Stimulated activated CD4-positive, alpha-beta T cell treated with anti-CD3 and anti-CD28 coated beads, Interleukin-2, amount 100 ng/mL, for 24 hours (primary cell): Measurements from ENCODE around the gene MX1.
A peak's percentile ranks its signal among the peaks of the same experiment; 100 is the strongest.
"Not testable (repeated sequence)": the region's sequence is repeated elsewhere in the genome, so short reads cannot be mapped to it uniquely, and the experiment has no call there.

Source experiments
- DNase-seq, 2 donors: peaks; one replicate each; pipeline ENCODE4 v3.0.0-alpha.2; 2020

Gene MX1

GRCh38 chr21:41410361-41410760 lies 15.7 kb upstream of the MX1 start:
- no peak for DNase-seq

GRCh38 chr21:41410767-41411448 lies 15.1 kb upstream of the MX1 start:
- DNase-seq: no peak

GRCh38 chr21:41411449-41412089 lies 14.5 kb upstream of the MX1 start:
- no peak for DNase-seq

GRCh38 chr21:41417505-41417904 lies 8.5 kb upstream of the MX1 start:
- DNase-seq: not testable (repeated sequence)

- DNase-seq: no peak
These were observed 7.6 kb upstream of the MX1 start for GRCh38 chr21:41418393-41418792.

- DNase-seq: no peak
These were observed 6.9 kb upstream of the MX1 start for GRCh38 chr21:41418956-41419680.

GRCh38 chr21:41419921-41420862 lies 5.8 kb upstream of the MX1 start:
- DNase-seq: peak; percentile 44 to 56

- not testable (repeated sequence) for DNase-seq
These were observed 5.0 kb upstream of the MX1 start for GRCh38 chr21:41420998-41421397.

- DNase-seq: no peak
These were observed 3.3 kb upstream of the MX1 start for GRCh38 chr21:41422546-41423304.

- not testable (repeated sequence) for DNase-seq
These were observed 2.8 kb upstream of the MX1 start for GRCh38 chr21:41423305-41423636.

- no peak for DNase-seq
These were observed 468 bp upstream of the MX1 start for GRCh38 chr21:41425588-41425953.

- DNase-seq: no peak
These were observed 801 bp downstream of the MX1 start for GRCh38 chr21:41426676-41427404.

GRCh38 chr21:41427556-41427955 lies 1.5 kb downstream of the MX1 start:
- no peak for DNase-seq

GRCh38 chr21:41428311-41428710 lies 2.3 kb downstream of the MX1 start:
- no peak for DNase-seq

GRCh38 chr21:41428847-41429246 lies 2.8 kb downstream of the MX1 start:
- no peak for DNase-seq

GRCh38 chr21:41429305-41429704 lies 3.3 kb downstream of the MX1 start:
- no peak for DNase-seq

- DNase-seq: no peak
These were observed 4.0 kb downstream of the MX1 start for GRCh38 chr21:41429925-41430491.

GRCh38 chr21:41431788-41432548 lies 5.9 kb downstream of the MX1 start:
- peak in 1 of 2 donors; percentile 12 for DNase-seq

- peak in 1 of 2 donors; percentile 5 for DNase-seq
These were observed 6.8 kb downstream of the MX1 start for GRCh38 chr21:41432562-41433460.
